Colonic mucosa (tissue), 4 donors: ENCODE data around the gene LUZP1. TPM values are rescaled to one million over a fixed set of nuclear protein-coding genes. Genes with fewer than 3 reads are reported as not detected.

Experiments
- DNase-seq: peaks from one replicate; pipeline ENCODE4 v3.0.0-alpha.2; 2020
- H3K27ac ChIP-seq: fragments of 200-600 bp; one replicate; pipeline ENCODE4 v1.8.0; 2021
- H3K27me3 ChIP-seq: fragments of 200-600 bp; one replicate; pipeline ENCODE4 v1.8.0; 2021
- H3K36me3 ChIP-seq: fragments of 200-600 bp; one replicate; pipeline ENCODE4 v1.8.0; 2021
- H3K4me1 ChIP-seq: fragments of 200-600 bp; one replicate; pipeline ENCODE4 v1.8.0; 2021; ENCODE audit warnings: mild to moderate bottlenecking
- H3K4me3 ChIP-seq: fragments of 200-600 bp; one replicate; pipeline ENCODE4 v1.8.0; 2021
- H3K9ac ChIP-seq, 2 donors: one replicate each; pipeline ENCODE4 v1.7.0; 2013; ENCODE audit warnings: control low read depth in 2 of 2, low read depth in 2 of 2, low read length in 2 of 2
- H3K9me3 ChIP-seq: fragments of 200-600 bp; one replicate; pipeline ENCODE4 v1.8.0; 2021
- intact Hi-C: fragments of 100-400 bp; cut with DNase I; formaldehyde crosslinking; loops from one replicate; pipeline ENCODE4 v1.14.1; 2022
- microRNA-seq: library from miRNA; unstranded; fragments of <30 nt; microRNA quantifications from one replicate; pipeline ENCODE4, GENCODE V29; 2019
- total RNA-seq, 2 donors: library from RNA; stranded (reverse); fragmentation: NEBNext Ultra II Directional in 1 of 2; extraction: Animal tissue kit (Norgen Biotek cat#: 25700) in 1 of 2; gene quantifications; one replicate each; pipeline ENCODE4 v1.2.1, GENCODE V29; 2021
- TF ChIP-seq, protein P1 (sequence below): fragments of 200-600 bp; IDR thresholded peaks from one replicate; pipeline ENCODE4 v1.8.0; 2022; ENCODE audit warnings: antibody characterized with exemption, mild to moderate bottlenecking
- donor health status: healthy.
- donor health status: DM: no; HTN: no; CAD: no.
- donor health status: DM: no; HTN: no; CAD: no.

LUZP1 gene
- total RNA-seq, 2 donors from 2014 or later: 42.4 to 50.4 TPM

GRCh38 chr1:23044035-23044434, 124.6 kb downstream of the LUZP1 start:
- H3K4me3 ChIP-seq: no peak overlapping the region
- intact Hi-C loops: no loop called here
- no peak overlapping the region for H3K27ac ChIP-seq
- H3K4me1 ChIP-seq: no peaks in the 10 kb centered on the region
- TF ChIP-seq, protein P1, sequence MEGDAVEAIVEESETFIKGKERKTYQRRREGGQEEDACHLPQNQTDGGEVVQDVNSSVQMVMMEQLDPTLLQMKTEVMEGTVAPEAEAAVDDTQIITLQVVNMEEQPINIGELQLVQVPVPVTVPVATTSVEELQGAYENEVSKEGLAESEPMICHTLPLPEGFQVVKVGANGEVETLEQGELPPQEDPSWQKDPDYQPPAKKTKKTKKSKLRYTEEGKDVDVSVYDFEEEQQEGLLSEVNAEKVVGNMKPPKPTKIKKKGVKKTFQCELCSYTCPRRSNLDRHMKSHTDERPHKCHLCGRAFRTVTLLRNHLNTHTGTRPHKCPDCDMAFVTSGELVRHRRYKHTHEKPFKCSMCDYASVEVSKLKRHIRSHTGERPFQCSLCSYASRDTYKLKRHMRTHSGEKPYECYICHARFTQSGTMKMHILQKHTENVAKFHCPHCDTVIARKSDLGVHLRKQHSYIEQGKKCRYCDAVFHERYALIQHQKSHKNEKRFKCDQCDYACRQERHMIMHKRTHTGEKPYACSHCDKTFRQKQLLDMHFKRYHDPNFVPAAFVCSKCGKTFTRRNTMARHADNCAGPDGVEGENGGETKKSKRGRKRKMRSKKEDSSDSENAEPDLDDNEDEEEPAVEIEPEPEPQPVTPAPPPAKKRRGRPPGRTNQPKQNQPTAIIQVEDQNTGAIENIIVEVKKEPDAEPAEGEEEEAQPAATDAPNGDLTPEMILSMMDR: no peak
- H3K9me3 ChIP-seq: no peaks in the 10 kb centered on the region
- H3K9ac ChIP-seq: no peak overlapping the region
- no peaks in the 10 kb centered on the region for H3K36me3 ChIP-seq
- DNase-seq: no peak
- H3K27me3 ChIP-seq: no peaks in the 10 kb centered on the region

DNA sequence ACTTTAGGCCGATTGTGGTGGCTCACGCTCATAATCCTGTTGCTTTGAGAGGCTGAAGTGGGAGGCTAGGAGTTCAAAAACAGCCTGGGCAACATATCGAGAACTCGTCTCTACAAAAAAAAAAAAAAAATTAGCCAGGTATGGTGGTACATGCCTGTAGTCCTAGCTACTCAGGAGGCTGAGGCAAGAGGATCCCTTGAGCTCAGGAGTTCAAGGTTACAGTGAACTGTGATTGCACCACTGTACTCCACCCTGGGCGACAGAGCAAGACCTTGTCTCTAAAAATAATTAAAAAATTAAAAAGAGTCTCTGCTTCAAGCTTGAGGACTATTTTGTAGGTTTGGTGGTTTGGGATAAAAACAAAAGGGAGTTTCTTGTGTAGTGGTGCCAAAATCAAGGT, 128.1 kb downstream of the LUZP1 start:
- Histone ChIP-seq H3K4me1 (no peaks in the 10 kb centered on the region), H3K27me3 (no peaks in the 10 kb centered on the region), H3K27ac (no peak overlapping the region), H3K9me3 (no peaks in the 10 kb centered on the region), H3K9ac (no peak overlapping the region), H3K36me3 (no peaks in the 10 kb centered on the region), H3K4me3 (no peak overlapping the region)
- TF ChIP-seq, protein P1: no peak
- intact Hi-C loops: no loop called here
- no peak for DNase-seq

- Histone ChIP-seq H3K9ac (no peak overlapping the region), H3K36me3 (no peaks in the 10 kb centered on the region), H3K27ac (no peak overlapping the region), H3K4me3 (no peak overlapping the region), H3K9me3 (no peaks in the 10 kb centered on the region), H3K27me3 (no peaks in the 10 kb centered on the region), H3K4me1 (no peaks in the 10 kb centered on the region)
- no peak for DNase-seq
- intact Hi-C loops: no loop called here
- TF ChIP-seq, protein P1: no peak
These were observed 129.3 kb downstream of the LUZP1 start for GRCh38 chr1:23039308-23039826.

GRCh38 chr1:23037081-23037740, 131.4 kb downstream of the LUZP1 start:
- no peaks in the 10 kb centered on the region for H3K4me1 ChIP-seq
- no peaks in the 10 kb centered on the region for H3K27me3 ChIP-seq
- TF ChIP-seq, protein P1: no peak
- intact Hi-C loops: no loop called here
- no peak overlapping the region for H3K4me3 ChIP-seq
- H3K27ac ChIP-seq: no peak overlapping the region
- DNase-seq: no peak
- H3K9me3 ChIP-seq: no peaks in the 10 kb centered on the region
- no peaks in the 10 kb centered on the region for H3K36me3 ChIP-seq
- H3K9ac ChIP-seq: no peak overlapping the region

- Histone ChIP-seq H3K9ac (no peak overlapping the region), H3K4me3 (no peak overlapping the region), H3K9me3 (no peaks in the 10 kb centered on the region), H3K27me3 (no peaks in the 10 kb centered on the region), H3K36me3 (no peaks in the 10 kb centered on the region), H3K27ac (no peak overlapping the region), H3K4me1 (no peaks in the 10 kb centered on the region)
- TF ChIP-seq, protein P1: no peak
- intact Hi-C loops: no loop called here
- DNase-seq: no peak
These were observed 132.7 kb downstream of the LUZP1 start for GRCh38 chr1:23035823-23036452.

Small RNA genes within 50 kb of the gene (microRNA-seq; reads per million reads assigned to microRNA genes)
- gene MIR3115 (1.7 reads per million), gene MIR4419A (not detected)

Other genes with a start within 250 kb of the LUZP1 start
- gene LACTBL1, start 196.0 kb downstream of the LUZP1 start, total RNA-seq: not detected
- not detected for gene TEX46, start 153.0 kb downstream of the LUZP1 start, total RNA-seq
- gene KDM1A, start 149.4 kb downstream of the LUZP1 start, total RNA-seq: 10 to 100 TPM; 59.2 to 72.6 TPM
- under 1 TPM; 0.27 to 0.42 TPM for gene HTR1D, start 48.6 kb upstream of the LUZP1 start, total RNA-seq
- gene HNRNPR, start 175.4 kb upstream of the LUZP1 start, total RNA-seq: 100 to 1,000 TPM; 103 to 165 TPM
- gene ZNF436, start 201.0 kb upstream of the LUZP1 start, total RNA-seq: 10 to 100 TPM in 1 of 2 donors, 1 to 10 TPM in 1; 7.1 to 13.9 TPM